Measurements from ENCODE around the gene ROR1.

GRCh38 chr1:64077281-64077940 is 303.6 kb downstream of the ROR1 start:
- TF ChIP-seq FOS (IDR thresholded peaks at IDR 0.05; ENCODE audit: low read depth, low read length) (no peak), USF2 (IDR thresholded peaks at IDR 0.05; ENCODE audit: low read depth, low read length) (no peak), CTCF (conservative IDR thresholded peaks at IDR 0.05; ENCODE audit: low read depth, low read length) (no peak), RFX5 (IDR thresholded peaks at IDR 0.05; ENCODE audit: low read depth, low read length) (no peak), POLR2A (IDR thresholded peaks at IDR 0.05; ENCODE audit: low read depth, low read length) (no peak), MXI1 (IDR thresholded peaks at IDR 0.05; ENCODE audit: borderline replicate concordance, low read depth, low read length) (no peak), MAZ (IDR thresholded peaks at IDR 0.05; ENCODE audit: borderline replicate concordance, low read depth, low read length) (no peak)
